Lung (tissue), 12 donors: Measurements from ENCODE around the gene CFAP54. TPM values are rescaled to one million over a fixed set of nuclear protein-coding genes. Genes with fewer than 3 reads are reported as not detected.

Experiments used
- ATAC-seq: fragments of 200-7000 bp; cut with Tn5 transposase; one replicate; pipeline ENCODE4 v1.9.1; 2020; ENCODE audit warnings: moderate number of reproducible peaks; ENCODE audit not compliant: insufficient read depth, low FRiP score
- DNase-seq, 3 donors: peaks; one replicate each; pipeline ENCODE4 v3.0.0-alpha.2; 2013 to 2017
- H3K27ac ChIP-seq, 2 donors: one replicate each; pipeline ENCODE4 v1.5.1; 2013; ENCODE audit warnings: mild to moderate bottlenecking in 2 of 2, moderate library complexity in 2 of 2, control low read depth in 1 of 2, inconsistent platforms in 1 of 2, low read depth in 1 of 2, low read length in 1 of 2
- H3K27me3 ChIP-seq, 3 donors: one replicate each; pipeline ENCODE4 v1.5.1; 2013; ENCODE audit warnings: low read length in 2 of 3; ENCODE audit not compliant: control insufficient read depth in 3 of 3, insufficient read depth in 3 of 3
- H3K36me3 ChIP-seq, 4 donors: one replicate each; pipeline ENCODE4 v1.5.1; 2013; ENCODE audit warnings: low read length in 4 of 4, mild to moderate bottlenecking in 1 of 4, moderate library complexity in 1 of 4; ENCODE audit not compliant: control insufficient read depth in 4 of 4, insufficient read depth in 4 of 4
- H3K4me1 ChIP-seq, 5 donors: one replicate each; pipeline ENCODE4 v1.5.1; 2013; ENCODE audit warnings: low read length in 5 of 5, mild to moderate bottlenecking in 2 of 5, moderate library complexity in 1 of 5; ENCODE audit not compliant: control insufficient read depth in 5 of 5, insufficient read depth in 5 of 5
- H3K4me3 ChIP-seq: one replicate; pipeline ENCODE4 v1.5.1; 2013; ENCODE audit warnings: mild to moderate bottlenecking, control low read depth, moderate library complexity
- H3K9ac ChIP-seq, 2 donors: one replicate each; pipeline ENCODE4 v1.5.1; 2013; ENCODE audit warnings: low read length in 2 of 2, control low read depth in 1 of 2; ENCODE audit not compliant: insufficient read depth in 1 of 2
- H3K9me3 ChIP-seq, 4 donors: one replicate each; pipeline ENCODE4 v1.5.1; 2013; ENCODE audit warnings: low read length in 3 of 4, mild to moderate bottlenecking in 1 of 4, moderate library complexity in 1 of 4; ENCODE audit not compliant: control insufficient read depth in 4 of 4, insufficient read depth in 3 of 4
- WGBS, 2 donors: extraction: QIAGEN DNeasy Blood & Tissue Kit; methylation state at CpG; one replicate each; pipeline ENCODE4 v1.1.7; 2013; 5-methylcytosine and 5-hydroxymethylcytosine counted together
- polyA plus RNA-seq, 2 donors: library from polyadenylated mRNA; stranded (reverse); fragments of 200-250 nt; gene quantifications; one replicate each; pipeline ENCODE4 v1.2.1, GENCODE V29; 2013
- total RNA-seq, 2 donors: library from RNA; depleted of rRNA in 1 of 2; stranded (reverse); fragments of >200 nt in 1 of 2; gene quantifications; one replicate each; pipeline ENCODE4 v1.2.1, GENCODE V29; 2014 to 2021
- TF ChIP-seq, protein P1 (sequence below): IDR thresholded peaks from 2 replicates; pipeline ENCODE4 v1.5.1; 2012; ENCODE audit warnings: mild to moderate bottlenecking; ENCODE audit errors: control extremely low read depth, extremely low read depth
- donor health status: control.
- donor health status: control.
- donor health status: Bipolar disorder and iron deficiency.
- donor health status: healthy.
- donor health status: DM: yes; HTN: yes; CAD: no.

The CFAP54 gene
- total and polyA plus RNA-seq, 4 donors: 0.80 to 35.4 (median 8.2) TPM

GRCh38 chr12:96876966-96877365 lies 387.6 kb downstream of the CFAP54 start:
- ATAC-seq (no peak), DNase-seq (no peak)
- no peak overlapping the region for H3K9ac ChIP-seq
- H3K4me1 ChIP-seq: no peaks in the 10 kb centered on the region
- H3K36me3 ChIP-seq: no peaks in the 10 kb centered on the region
- TF ChIP-seq, protein P1, sequence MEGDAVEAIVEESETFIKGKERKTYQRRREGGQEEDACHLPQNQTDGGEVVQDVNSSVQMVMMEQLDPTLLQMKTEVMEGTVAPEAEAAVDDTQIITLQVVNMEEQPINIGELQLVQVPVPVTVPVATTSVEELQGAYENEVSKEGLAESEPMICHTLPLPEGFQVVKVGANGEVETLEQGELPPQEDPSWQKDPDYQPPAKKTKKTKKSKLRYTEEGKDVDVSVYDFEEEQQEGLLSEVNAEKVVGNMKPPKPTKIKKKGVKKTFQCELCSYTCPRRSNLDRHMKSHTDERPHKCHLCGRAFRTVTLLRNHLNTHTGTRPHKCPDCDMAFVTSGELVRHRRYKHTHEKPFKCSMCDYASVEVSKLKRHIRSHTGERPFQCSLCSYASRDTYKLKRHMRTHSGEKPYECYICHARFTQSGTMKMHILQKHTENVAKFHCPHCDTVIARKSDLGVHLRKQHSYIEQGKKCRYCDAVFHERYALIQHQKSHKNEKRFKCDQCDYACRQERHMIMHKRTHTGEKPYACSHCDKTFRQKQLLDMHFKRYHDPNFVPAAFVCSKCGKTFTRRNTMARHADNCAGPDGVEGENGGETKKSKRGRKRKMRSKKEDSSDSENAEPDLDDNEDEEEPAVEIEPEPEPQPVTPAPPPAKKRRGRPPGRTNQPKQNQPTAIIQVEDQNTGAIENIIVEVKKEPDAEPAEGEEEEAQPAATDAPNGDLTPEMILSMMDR: no peak
- H3K27ac ChIP-seq: no peak overlapping the region
- H3K27me3 ChIP-seq: no peaks in the 10 kb centered on the region
- H3K9me3 ChIP-seq: peaks cover 0 to 3% (median 0%) of the 10 kb centered on the region in 4 donors
- H3K4me3 ChIP-seq: no peak overlapping the region
- 89 to 90% methylated on average over 3 of the region's 3 CpGs for WGBS, 2 donors

DNA sequence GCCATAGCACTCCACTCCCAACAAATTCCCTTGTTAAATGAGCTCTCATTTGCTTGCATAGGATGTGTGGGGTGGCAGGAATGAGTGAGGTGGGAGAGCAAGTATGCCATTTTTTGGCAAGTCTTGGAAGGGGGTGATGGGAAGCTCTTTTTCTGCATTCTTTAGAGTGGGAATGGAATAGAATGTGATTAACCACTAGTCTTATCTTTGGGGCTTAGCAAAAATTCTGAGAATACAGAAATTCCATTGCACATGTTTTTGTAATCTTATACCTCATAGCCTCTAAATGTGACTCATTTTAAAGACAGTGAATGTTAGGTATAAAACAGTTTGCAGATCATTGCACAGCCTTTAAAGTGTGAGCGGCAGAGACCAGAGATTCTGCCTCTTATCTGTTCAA lies 389.3 kb downstream of the CFAP54 start:
- peaks cover 0 to 3% (median 0%) of the 10 kb centered on the region in 4 donors for H3K9me3 ChIP-seq
- TF ChIP-seq, protein P1: no peak
- H3K27ac ChIP-seq: no peak overlapping the region
- WGBS, 2 donors: 65 to 74% methylated on average over 1 of the region's 1 CpG
- no peak overlapping the region for H3K9ac ChIP-seq
- no peaks in the 10 kb centered on the region for H3K4me1 ChIP-seq
- H3K27me3 ChIP-seq: no peaks in the 10 kb centered on the region
- DNase-seq (no peak), ATAC-seq (no peak)
- no peak overlapping the region for H3K4me3 ChIP-seq
- H3K36me3 ChIP-seq: no peaks in the 10 kb centered on the region

DNA sequence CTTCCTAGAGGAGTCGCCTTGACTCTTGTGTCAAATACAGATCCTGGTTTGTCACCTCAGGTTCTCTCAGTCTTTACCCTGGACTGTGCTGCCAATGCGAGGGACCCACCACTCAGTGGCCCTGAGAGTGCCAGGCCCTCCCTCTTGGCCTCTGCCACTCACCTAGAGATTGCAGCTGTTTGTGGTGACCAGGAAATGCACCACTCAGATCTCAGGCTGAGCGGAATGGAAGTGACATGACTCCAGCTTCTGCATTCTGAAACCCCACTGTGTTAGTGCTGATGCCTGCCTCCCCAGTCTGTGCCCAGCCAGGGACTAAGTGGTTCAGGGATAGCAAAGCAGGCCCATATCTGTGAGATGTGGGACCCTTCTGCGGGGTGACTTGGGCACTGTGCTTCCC lies 389.9 kb downstream of the CFAP54 start:
- no peak for DNase-seq
- Histone ChIP-seq H3K36me3 (no peaks in the 10 kb centered on the region), H3K27ac (no peak overlapping the region), H3K9ac (no peak overlapping the region), H3K27me3 (no peaks in the 10 kb centered on the region), H3K4me3 (no peak overlapping the region), H3K9me3 (peaks cover 0 to 3% (median 0%) of the 10 kb centered on the region in 4 donors), H3K4me1 (no peaks in the 10 kb centered on the region)
- 76 to 78% methylated on average over 4 of the region's 4 CpGs for WGBS, 2 donors
- no peak for ATAC-seq
- TF ChIP-seq, protein P1: no peak

DNA sequence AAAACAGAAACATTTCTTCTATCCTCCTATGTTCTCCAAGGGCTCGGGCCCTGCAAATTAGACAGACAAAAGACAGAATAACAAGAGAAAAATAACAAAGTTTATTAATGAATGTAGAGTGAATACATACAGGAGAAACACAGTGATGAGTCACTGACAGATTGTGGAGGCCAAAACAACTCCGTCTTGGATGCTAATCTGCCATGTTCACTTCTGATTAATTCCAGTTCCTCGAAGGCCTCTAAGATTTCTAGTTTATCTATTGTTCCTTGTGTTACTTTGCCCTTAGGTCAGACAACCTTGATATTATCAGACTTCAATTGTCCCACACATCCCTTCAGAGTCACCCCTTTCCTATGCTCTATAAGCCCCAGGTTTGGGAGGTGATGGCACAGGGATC lies 390.8 kb downstream of the CFAP54 start:
- TF ChIP-seq, protein P1: no peak
- no peaks in the 10 kb centered on the region for H3K4me1 ChIP-seq
- H3K27ac ChIP-seq: no peak overlapping the region
- no peak overlapping the region for H3K9ac ChIP-seq
- WGBS, 2 donors: 89 to 95% methylated on average over 3 of the region's 3 CpGs
- no peak overlapping the region for H3K4me3 ChIP-seq
- H3K27me3 ChIP-seq: no peaks in the 10 kb centered on the region
- no peak for DNase-seq
- H3K9me3 ChIP-seq: peaks cover 0 to 3% (median 0%) of the 10 kb centered on the region in 4 donors
- ATAC-seq: no peak
- no peaks in the 10 kb centered on the region for H3K36me3 ChIP-seq
